ENCODE results near the gene GARIN3. TPM values are rescaled to one million over a fixed set of nuclear protein-coding genes. Genes with fewer than 3 reads are reported as not detected.

The GARIN3 gene
- total RNA-seq, 4 donors from 2014 or later = not detected

DNA sequence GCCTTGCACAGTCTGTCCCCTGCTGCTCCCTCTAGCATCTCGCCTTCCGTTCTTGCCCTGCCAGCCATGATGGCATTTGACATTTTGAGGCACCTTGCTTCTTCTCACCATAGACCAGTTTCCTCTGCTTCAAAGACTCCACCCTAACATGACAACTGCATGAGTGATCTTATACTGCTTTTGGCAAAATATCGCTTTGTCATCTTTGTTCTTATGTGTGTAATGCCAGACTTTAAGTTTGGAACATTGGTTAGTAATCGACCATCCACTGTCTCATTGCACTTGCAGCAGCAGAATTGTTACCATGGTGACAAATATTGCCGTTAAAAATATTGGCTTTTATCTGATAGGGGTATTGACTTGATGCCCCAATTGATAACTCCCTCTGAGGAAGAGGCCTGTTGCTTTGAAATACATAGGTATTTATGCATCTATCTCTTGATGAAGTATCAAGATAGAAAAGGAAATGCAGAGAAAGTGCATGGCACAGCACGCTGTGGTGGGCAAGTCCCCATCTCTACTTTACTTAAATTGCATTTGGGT is 6.8 kb downstream of the GARIN3 start:
- TF ChIP-seq, protein P1, sequence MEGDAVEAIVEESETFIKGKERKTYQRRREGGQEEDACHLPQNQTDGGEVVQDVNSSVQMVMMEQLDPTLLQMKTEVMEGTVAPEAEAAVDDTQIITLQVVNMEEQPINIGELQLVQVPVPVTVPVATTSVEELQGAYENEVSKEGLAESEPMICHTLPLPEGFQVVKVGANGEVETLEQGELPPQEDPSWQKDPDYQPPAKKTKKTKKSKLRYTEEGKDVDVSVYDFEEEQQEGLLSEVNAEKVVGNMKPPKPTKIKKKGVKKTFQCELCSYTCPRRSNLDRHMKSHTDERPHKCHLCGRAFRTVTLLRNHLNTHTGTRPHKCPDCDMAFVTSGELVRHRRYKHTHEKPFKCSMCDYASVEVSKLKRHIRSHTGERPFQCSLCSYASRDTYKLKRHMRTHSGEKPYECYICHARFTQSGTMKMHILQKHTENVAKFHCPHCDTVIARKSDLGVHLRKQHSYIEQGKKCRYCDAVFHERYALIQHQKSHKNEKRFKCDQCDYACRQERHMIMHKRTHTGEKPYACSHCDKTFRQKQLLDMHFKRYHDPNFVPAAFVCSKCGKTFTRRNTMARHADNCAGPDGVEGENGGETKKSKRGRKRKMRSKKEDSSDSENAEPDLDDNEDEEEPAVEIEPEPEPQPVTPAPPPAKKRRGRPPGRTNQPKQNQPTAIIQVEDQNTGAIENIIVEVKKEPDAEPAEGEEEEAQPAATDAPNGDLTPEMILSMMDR (IDR thresholded peaks at IDR 0.05; ENCODE audit: low read depth) = no peak

DNA sequence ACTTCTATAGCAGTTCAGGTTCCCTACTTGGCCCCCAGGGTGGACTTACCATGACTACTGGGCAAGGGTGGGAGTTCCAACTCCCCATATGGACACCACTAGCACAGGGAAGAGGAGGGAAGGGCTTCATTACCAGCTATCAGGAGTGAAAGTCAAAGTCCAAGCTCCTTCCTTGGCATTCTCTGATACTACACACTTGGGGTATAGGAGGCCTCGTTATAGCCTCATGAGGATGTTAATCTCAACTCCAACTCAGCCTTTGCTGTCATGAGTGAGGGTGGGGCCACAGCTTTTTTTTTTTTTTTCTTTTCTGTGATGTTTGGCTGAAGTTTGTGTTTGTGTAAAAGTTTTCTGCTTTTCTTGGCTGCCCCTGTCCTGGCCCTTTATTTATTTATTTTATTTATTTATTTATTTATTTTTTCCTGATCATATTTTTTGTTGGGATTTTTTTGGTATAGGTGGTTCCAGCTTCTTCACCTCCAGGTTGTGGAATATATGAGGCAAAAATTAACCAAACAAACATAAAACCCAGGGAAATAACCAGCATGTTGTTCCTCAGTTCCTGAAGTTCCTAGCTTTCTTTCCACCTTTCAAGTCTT is 8.7 kb downstream of the GARIN3 start:
- TF ChIP-seq, protein P1 (IDR thresholded peaks at IDR 0.05; ENCODE audit: low read depth) = no peak

DNA sequence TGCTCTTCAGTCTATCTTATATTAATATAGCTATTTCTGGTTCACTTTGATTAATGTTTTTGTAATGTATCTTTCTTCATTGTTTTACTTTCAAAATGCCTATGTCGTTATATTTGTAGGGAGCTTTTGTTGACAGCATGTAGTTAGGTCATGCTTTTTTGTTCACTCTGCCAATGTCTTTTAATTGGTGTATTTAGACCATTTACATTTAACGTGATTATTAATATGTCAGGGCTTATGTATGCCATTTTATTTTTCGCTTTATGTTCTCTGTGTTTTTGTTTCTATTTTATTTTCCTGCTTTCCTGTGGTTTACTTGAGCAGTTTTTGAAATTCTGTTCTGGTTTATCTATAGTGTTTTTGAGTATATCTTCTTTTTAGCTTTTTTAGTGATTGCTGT is 10.8 kb downstream of the GARIN3 start:
- TF ChIP-seq, protein P1 (IDR thresholded peaks at IDR 0.05; ENCODE audit: low read depth) = no peak

DNA sequence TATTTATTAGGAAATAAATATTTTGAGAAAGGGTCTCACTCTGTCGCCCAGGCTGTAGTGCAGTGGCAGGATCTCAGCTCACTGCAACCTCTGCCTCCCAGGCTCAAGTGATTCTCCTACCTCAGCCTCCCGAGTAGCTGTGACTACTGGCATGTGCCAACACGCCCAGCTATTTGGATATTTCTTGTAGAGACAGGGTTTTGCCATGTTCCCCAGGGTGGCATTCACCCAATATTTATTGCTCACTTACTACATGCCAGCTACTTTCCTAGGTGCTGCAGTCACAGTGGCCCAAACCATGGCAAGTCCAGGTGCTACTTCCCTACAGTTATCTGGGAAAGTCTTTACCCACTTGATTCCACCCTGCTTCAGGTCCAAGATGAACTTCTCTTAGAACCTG is 15.1 kb downstream of the GARIN3 start:
- TF ChIP-seq, protein P1 (IDR thresholded peaks at IDR 0.05; ENCODE audit: low read depth) = no peak

DNA sequence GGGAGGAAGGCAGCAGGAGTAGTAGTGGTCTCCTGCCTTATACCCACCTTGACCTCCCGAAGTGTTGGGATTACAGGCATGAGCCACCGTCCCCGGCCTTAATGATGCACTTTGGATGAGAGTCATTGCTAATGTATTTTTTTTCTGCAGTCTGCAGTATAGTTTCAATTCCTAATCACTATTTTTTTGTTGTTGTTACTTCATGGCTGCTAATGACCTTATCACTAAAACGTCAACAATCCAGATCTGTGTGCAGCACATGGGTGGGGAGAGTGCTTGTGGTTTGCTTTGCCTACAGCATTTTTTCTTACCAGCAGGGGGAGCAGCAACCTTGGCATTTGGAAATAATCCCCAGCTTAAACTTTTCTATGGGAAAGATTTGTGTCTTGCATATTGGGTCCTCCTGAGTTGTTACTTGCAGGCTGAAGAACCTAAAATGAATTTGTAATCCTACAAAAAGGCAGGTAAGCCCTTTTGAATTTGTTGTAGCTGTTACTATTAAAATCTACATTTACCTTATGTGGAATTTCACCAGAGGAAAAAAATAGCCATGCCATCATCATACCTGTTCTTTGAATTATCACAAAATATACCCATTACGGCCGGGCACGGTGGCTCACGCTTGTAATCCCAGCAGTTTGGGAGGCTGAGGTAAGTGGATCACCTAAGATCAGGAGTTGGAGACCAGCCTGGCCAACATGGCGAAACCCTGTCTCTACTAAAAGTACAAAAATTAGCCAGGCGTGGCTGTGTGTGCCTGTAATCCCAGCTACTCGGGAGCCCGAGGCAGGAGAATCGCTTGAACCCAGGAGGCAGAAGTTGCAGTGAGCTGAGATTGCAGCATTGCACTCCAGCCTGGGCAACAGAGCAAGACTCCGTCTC is 17.1 kb downstream of the GARIN3 start:
- TF ChIP-seq, protein P1 (IDR thresholded peaks at IDR 0.05; ENCODE audit: low read depth) = no peak

DNA sequence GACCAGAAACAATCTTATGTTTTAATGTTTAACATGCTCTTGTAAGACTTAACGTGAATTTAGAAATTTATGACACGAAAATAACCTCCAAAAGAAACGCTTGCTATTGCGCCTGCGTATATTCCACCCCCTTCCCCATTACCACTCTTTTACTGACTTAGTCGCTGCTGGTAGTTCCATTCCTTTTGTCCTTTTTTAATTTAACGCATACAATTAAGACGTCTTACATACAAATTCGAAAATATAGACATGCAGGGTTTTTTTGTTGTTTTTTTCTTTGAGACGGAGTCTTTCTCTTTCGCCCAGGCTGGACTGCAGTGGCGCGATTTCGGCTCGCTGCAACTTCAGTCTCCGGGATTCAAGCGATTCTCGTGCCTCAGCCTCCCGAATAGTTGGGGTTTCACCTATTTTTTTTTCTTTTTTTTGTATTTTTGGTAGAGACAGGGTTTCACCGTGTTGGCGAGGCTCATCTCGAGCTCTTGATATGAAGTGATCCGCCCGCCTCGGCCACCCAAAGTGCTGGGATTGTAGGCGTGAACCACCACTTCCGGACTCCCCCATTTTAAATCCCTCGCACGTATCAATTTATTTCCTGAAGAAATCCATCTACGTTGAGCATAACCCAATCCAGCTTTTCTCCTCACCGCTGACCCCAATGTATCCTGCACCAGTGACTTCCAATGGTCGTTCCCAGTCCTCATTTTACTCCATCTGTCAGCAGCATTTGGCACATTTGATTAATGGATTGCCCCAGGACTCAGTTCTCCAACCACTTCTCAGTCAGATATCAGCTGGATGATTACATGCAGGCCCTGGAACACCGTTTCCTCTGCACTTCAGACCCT is 22.7 kb downstream of the GARIN3 start:
- TF ChIP-seq, protein P1 (IDR thresholded peaks at IDR 0.05; ENCODE audit: low read depth) = no peak

Measured in subcutaneous adipose tissue (tissue), 4 donors.